Keratinocyte (primary cell): ENCODE data around the gene FTO.

ENCODE experiments used
- CTCF ChIP-seq, 3 experiments: IDR thresholded peaks in 1 of 3; conservative IDR thresholded peaks in 1 of 3; optimal IDR thresholded peaks in 1 of 3; 2 replicates in 2 of 3; 3 replicates in 1 of 3; pipeline versions ENCODE3 to v1.5.1; 2011; ENCODE audit warnings: low read length in 3 of 3, mild to moderate bottlenecking in 3 of 3, moderate library complexity in 2 of 3, control low read depth in 1 of 3, inconsistent platforms in 1 of 3; ENCODE audit not compliant: insufficient read depth in 2 of 3; ENCODE audit errors: extremely low read depth in 1 of 3
- EZH2 ChIP-seq: IDR thresholded peaks from one replicate; pipeline ENCODE4 v1.6.1; 2012; ENCODE audit warnings: inconsistent platforms, mild to moderate bottlenecking, low read length, moderate library complexity

- TF ChIP-seq CTCF (optimal IDR thresholded peaks at IDR 0.05 in 1 of 3, IDR thresholded peaks at IDR 0.05 in 1 of 3, conservative IDR thresholded peaks at IDR 0.05 in 1 of 3; ENCODE audit: extremely low read depth in 1 of 3, insufficient read depth in 2 of 3, low read length in 3 of 3) = no peak
- no peak for TF ChIP-seq EZH2
Observed at GRCh38 chr16:53785916-53786315, 82.0 kb downstream of the FTO start.
